Measurements from ENCODE around the gene AKAP7.

DNA sequence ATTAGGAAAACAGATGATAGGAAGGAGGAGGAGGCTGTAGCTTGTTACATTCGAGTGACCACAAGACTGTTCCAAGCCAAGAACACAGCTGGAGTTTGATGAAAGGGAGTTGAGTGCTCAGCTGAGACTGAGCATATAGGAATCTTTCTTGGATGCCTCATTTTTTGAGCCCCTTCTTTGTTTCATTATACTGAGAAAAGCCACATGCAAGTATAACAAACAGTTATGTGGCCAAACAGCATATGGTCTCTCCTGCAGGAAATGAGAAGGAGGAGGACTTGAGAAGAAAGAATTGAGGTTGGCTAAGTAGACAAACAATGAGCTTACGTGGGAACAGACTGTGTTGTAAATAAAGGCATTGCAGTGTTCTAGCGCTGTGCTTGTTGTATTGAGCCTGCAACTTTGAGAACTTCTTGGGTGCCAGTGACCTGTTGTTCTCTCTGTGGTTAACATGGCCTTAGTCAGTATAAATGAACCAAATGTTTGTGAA, 78.3 kb downstream of the AKAP7 start:
- TF ChIP-seq, protein P1, sequence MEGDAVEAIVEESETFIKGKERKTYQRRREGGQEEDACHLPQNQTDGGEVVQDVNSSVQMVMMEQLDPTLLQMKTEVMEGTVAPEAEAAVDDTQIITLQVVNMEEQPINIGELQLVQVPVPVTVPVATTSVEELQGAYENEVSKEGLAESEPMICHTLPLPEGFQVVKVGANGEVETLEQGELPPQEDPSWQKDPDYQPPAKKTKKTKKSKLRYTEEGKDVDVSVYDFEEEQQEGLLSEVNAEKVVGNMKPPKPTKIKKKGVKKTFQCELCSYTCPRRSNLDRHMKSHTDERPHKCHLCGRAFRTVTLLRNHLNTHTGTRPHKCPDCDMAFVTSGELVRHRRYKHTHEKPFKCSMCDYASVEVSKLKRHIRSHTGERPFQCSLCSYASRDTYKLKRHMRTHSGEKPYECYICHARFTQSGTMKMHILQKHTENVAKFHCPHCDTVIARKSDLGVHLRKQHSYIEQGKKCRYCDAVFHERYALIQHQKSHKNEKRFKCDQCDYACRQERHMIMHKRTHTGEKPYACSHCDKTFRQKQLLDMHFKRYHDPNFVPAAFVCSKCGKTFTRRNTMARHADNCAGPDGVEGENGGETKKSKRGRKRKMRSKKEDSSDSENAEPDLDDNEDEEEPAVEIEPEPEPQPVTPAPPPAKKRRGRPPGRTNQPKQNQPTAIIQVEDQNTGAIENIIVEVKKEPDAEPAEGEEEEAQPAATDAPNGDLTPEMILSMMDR (IDR thresholded peaks at IDR 0.05): no peak
- no peak for TF ChIP-seq EZH2 (IDR thresholded peaks at IDR 0.05; ENCODE audit: borderline replicate concordance, insufficient read depth, low read depth, low read length, poor library complexity, severe bottlenecking)

All from B cell (primary cell).